GM12878 (cell line): ENCODE data around the gene PRM2. TPM values are rescaled to one million over a fixed set of nuclear protein-coding genes. Genes with fewer than 3 reads are reported as not detected.

Source experiments
- ATAC-seq: fragments of 200-7000 bp; cut with Tn5 transposase; 3 replicates; pipeline ENCODE4 v1.9.1; 2020; ENCODE audit warnings: mild to moderate bottlenecking, moderate library complexity
- BruUV-seq: library from RNA; stranded (reverse); fragments of 400-500 nt; replicated peaks from 2 replicates; lab custom pipeline; 2021; lab: Mats Ljungman, UMichigan
- CTCF ChIA-PET: fragments of 300-600 bp; sonication (Branson Sonifier 250); formaldehyde crosslinking; extraction: SDS; loops from one replicate; lab custom pipeline; 2021; ENCODE audit warnings: inconsistent platforms; lab: Yijun Ruan, JAX
- POLR2A ChIA-PET: fragments of 350-600 bp; formaldehyde crosslinking; extraction: SDS; loops from one replicate; lab custom pipeline; 2021; ENCODE audit warnings: inconsistent platforms; lab: Charles Lee
- RAD21 ChIA-PET: fragments of 300-600 bp; sonication (Branson Sonifier 250); formaldehyde crosslinking; loops from one replicate; lab custom pipeline; 2023; ENCODE audit warnings: antibody characterized with exemption; ENCODE audit not compliant: unreplicated experiment; lab: Charles Lee
- SMC1A ChIA-PET: fragments of 300-600 bp; sonication (Branson Sonifier 250); formaldehyde crosslinking; loops from one replicate; lab custom pipeline; 2023; ENCODE audit not compliant: unreplicated experiment, uncharacterized antibody; lab: Charles Lee
- DNase-seq: peaks from one replicate; pipeline ENCODE4 v3.0.0-alpha.2; 2011; ENCODE audit warnings: low read depth, low spot score
- FAIRE-seq: peaks from 3 replicates; lab custom pipeline; 2011; peaks lifted over from hg19 to GRCh38; lab: Jason Lieb, UNC
- H2AFZ ChIP-seq: 2 replicates; pipeline ENCODE4 v1.6.0; 2011; ENCODE audit warnings: low read depth, low read length, control low read depth; ENCODE audit not compliant: control insufficient read depth
- H3K27ac ChIP-seq: 2 replicates; pipeline ENCODE4 v1.5.1; 2011; ENCODE audit warnings: control low read depth; ENCODE audit not compliant: control insufficient read depth, insufficient read depth
- H3K27me3 ChIP-seq, 2 experiments: replicated peaks in 1 of 2; 2 replicates each; pipeline versions ENCODE4 v1.6.0 to v1.6.1; 2011; ENCODE audit warnings: low read length in 1 of 2; ENCODE audit not compliant: control insufficient read depth in 2 of 2, insufficient read depth in 2 of 2
- H3K36me3 ChIP-seq, 2 experiments: 2 replicates each; pipeline ENCODE4 v1.5.1; 2011; ENCODE audit warnings: low read length in 1 of 2; ENCODE audit not compliant: control insufficient read depth in 2 of 2, insufficient read depth in 2 of 2
- H3K4me1 ChIP-seq: 2 replicates; pipeline ENCODE4 v1.6.1; 2011; ENCODE audit warnings: mild to moderate bottlenecking, low read length, moderate library complexity, mixed read lengths; ENCODE audit not compliant: control insufficient read depth, insufficient read depth
- H3K4me2 ChIP-seq: 2 replicates; pipeline ENCODE4 v1.6.0; 2011; ENCODE audit warnings: control low read depth; ENCODE audit not compliant: control insufficient read depth, insufficient read depth
- H3K4me3 ChIP-seq: fragments of 200-600 bp; sonication (generic); 2 replicates; pipeline ENCODE4 v1.5.1; 2016
- H3K79me2 ChIP-seq: 2 replicates; pipeline ENCODE4 v1.6.0; 2011; ENCODE audit warnings: low read length; ENCODE audit not compliant: control insufficient read depth, insufficient read depth
- H3K9ac ChIP-seq: 2 replicates; pipeline ENCODE4 v1.8.0; 2011; ENCODE audit warnings: low read length, control low read depth, mixed read lengths; ENCODE audit not compliant: control insufficient read depth, insufficient read depth
- H3K9me3 ChIP-seq: replicated peaks from 3 replicates; pipeline ENCODE4 v1.5.1; 2011; ENCODE audit warnings: mild to moderate bottlenecking, low read length; ENCODE audit not compliant: control insufficient read depth, insufficient read depth
- H4K20me1 ChIP-seq: 2 replicates; pipeline ENCODE4 v1.6.0; 2011; ENCODE audit not compliant: control insufficient read depth, insufficient read depth
- ASH2L ChIP-seq: fragments of 300-600, 200-600 bp; sonication (generic); IDR thresholded peaks from 2 replicates; pipeline ENCODE4 v1.6.1; 2017; ENCODE audit warnings: low read depth, mild to moderate bottlenecking, borderline replicate concordance
- CBFB ChIP-seq: IDR thresholded peaks from 2 replicates; pipeline ENCODE4 v1.6.1; 2016; ENCODE audit warnings: antibody characterized with exemption, low read depth
- MXI1 ChIP-seq: fragments of 150-350 bp; IDR thresholded peaks from 2 replicates; pipeline ENCODE4 v1.6.1; 2011; ENCODE audit warnings: low read depth, mild to moderate bottlenecking, inconsistent platforms, low read length, improper control_type of control experiment
- RAD51 ChIP-seq: fragments of 450-650 bp; IDR thresholded peaks from 2 replicates; pipeline ENCODE4 v1.6.1; 2016; ENCODE audit warnings: moderate library complexity, mild to moderate bottlenecking, inconsistent platforms
- RBBP5 ChIP-seq: fragments of 200-600 bp; sonication (generic); conservative IDR thresholded peaks from 2 replicates; pipeline ENCODE4 v1.6.1; 2016
- SP1 ChIP-seq: IDR thresholded peaks from one replicate; pipeline ENCODE4 v1.6.1; 2011; ENCODE audit warnings: low read depth, low read length
- SPI1 ChIP-seq: IDR thresholded peaks from 2 replicates; pipeline ENCODE4 v1.6.1; 2011; ENCODE audit warnings: low read depth, mild to moderate bottlenecking, low read length, moderate library complexity, borderline replicate concordance; ENCODE audit not compliant: insufficient read depth
- ZBED1 ChIP-seq: IDR thresholded peaks from 2 replicates; pipeline ENCODE4 v1.6.1; 2016; ENCODE audit warnings: borderline replicate concordance
- ZBTB33 ChIP-seq: fragments of 450-650 bp; IDR thresholded peaks from 2 replicates; pipeline ENCODE4 v1.6.1; 2017; ENCODE audit warnings: mild to moderate bottlenecking
- whole genome bisulfite sequencing: methylation state at CpG from one replicate; pipeline ENCODE4 v1.1.6; 2016; ENCODE audit warnings: low lambda C conversion rate; ENCODE audit not compliant: insufficient replicate concordance, insufficient coverage; ENCODE audit errors: missing lambda C conversion rate; 5-methylcytosine and 5-hydroxymethylcytosine counted together
- in situ Hi-C: fragments of 300-500 bp; cut with MboI; formaldehyde crosslinking; loops from 9 replicates; pipeline ENCODE4 v1.14.3; 2018; ENCODE audit warnings: mixed read lengths
- intact Hi-C: fragments of 100-400 bp; cut with micrococcal nuclease; formaldehyde crosslinking; loops from one replicate; pipeline ENCODE4 v1.14.2; 2022; ENCODE audit not compliant: unreplicated experiment
- polyA plus RNA-seq, 11 experiments: library from polyadenylated mRNA; depleted of rRNA in 4 of 11; unstranded in 6 of 11; stranded (reverse) in 5 of 11; fragments of >200 nt; fragmentation: Nextera tagmentation in 4 of 11; fragmentation: Illumina TruSeq in 1 of 11; extraction: Ambion mirVana in 4 of 11; extraction: Trizol in 1 of 11; gene quantifications; 1 replicate in 1 of 11; 2 replicates in 10 of 11; pipeline versions ENCODE4 v1.2.1 to v1.2.3, GENCODE V29; 2011 to 2016; ENCODE audit warnings: inconsistent platforms in 2 of 11, missing spikeins in 2 of 11, low read depth in 1 of 11
- total RNA-seq, 4 experiments: library from RNA; depleted of rRNA in 3 of 4; stranded (reverse); fragments of >200 nt in 3 of 4; fragmentation: Illumina TruSeq in 1 of 4; extraction: Trizol in 1 of 4; gene quantifications; 2 replicates each; pipeline versions ENCODE4 v1.2.1 to v1.2.3, GENCODE V29; 2013 to 2021

The PRM2 gene
- total and polyA plus RNA-seq, 10 of the 15 experiments (the other 5 are each of a cell fraction or from before 2014, with no cell fraction given): not detected

DNA sequence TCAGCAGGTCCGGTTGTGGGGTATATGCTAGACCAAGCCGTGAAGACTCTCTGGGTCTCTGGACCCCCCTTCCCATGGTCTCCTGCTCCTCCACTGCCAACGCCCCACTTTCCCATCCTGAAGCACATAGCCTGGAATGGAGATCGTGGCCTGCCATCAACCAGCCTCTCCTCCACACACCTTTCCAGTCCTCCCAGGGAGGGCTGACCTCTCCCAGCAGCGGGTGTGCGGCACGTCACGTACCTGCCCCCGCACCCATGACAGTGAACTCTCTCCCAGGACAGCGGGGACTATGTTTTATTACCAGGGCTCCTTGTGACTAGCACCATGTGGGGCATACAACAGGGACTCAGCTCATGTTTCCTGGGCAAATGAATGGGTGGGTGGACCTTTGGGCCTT is 4.7 kb downstream of the PRM2 start:
- H3K9ac ChIP-seq: no peak overlapping the region
- no peaks in the 10 kb centered on the region for H3K36me3 ChIP-seq
- 76% methylated on average over 10 of the region's 10 CpGs for WGBS
- ChIA-PET CTCF (no interaction called here), POLR2A (interaction anchor here (1.1 kb wide), 1 partner anchor 12 kb away, joined by 3 read pairs; no protein-coding TSS in a partner anchor), RAD21 (no interaction called here), SMC1A (interaction anchor here (1.3 to 4.8 kb wide), 3 partner anchors 13 to 25 kb away, joined by 3 to 13 read pairs (median 5); no protein-coding TSS in a partner anchor)
- ATAC-seq (no peak), FAIRE-seq (no peak), DNase-seq (no peak)
- H3K27me3 ChIP-seq: no peaks in the 10 kb centered on the region
- H2AFZ ChIP-seq: no peak overlapping the region
- in situ Hi-C loops (no loop called here), intact Hi-C loops (no loop called here)
- no peak overlapping the region for H3K4me2 ChIP-seq
- no TSS peak for BruUV-seq
- no peaks in the 10 kb centered on the region for H4K20me1 ChIP-seq
- no peaks in the 10 kb centered on the region for H3K79me2 ChIP-seq
- H3K27ac ChIP-seq: no peak overlapping the region
- TF ChIP-seq ASH2L (no peak), MXI1 (no peak), CBFB (no peak), ZBED1 (no peak), ZBTB33 (no peak), RAD51 (no peak), RBBP5 (no peak), SP1 (no peak), SPI1 (no peak)
- no peaks in the 10 kb centered on the region for H3K9me3 ChIP-seq
- H3K4me1 ChIP-seq: no peaks in the 10 kb centered on the region
- H3K4me3 ChIP-seq: no peak overlapping the region
